Activated CD8-positive, alpha-beta T cell treated with anti-CD3 and anti-CD28 coated beads, Interleukin-2, amount 10 ng/mL, durations not matched to agents 7 days and 5 days (primary cell): Measurements from ENCODE around the gene MCM9. TPM values are rescaled to one million over a fixed set of nuclear protein-coding genes. Genes with fewer than 3 reads are reported as not detected.
"Not testable (repeated sequence)": the region's sequence is repeated elsewhere in the genome, so short reads cannot be mapped to it uniquely, and the experiment has no call there.

Source experiments
- ATAC-seq: fragments of 150-1000 bp; cut with Tn5 transposase; one replicate; pipeline ENCODE4 v1.10.0; 2021; ENCODE audit warnings: moderate library complexity
- CTCF ChIA-PET: fragments of 350-600 bp; sonication (Branson Sonifier 250); formaldehyde crosslinking; loops from one replicate; lab custom pipeline; 2021; ENCODE audit warnings: antibody characterized with exemption; lab: Charles Lee
- POLR2A ChIA-PET: fragments of 350-600 bp; sonication (Branson Sonifier 250); formaldehyde crosslinking; loops from one replicate; lab custom pipeline; 2021; ENCODE audit warnings: antibody characterized with exemption; lab: Charles Lee
- DNase-seq: peaks from one replicate; pipeline ENCODE4 v3.0.0-alpha.2; 2020
- H3K27ac Mint-ChIP-seq: one replicate; pipeline ENCODE4 v1.8.0; 2021; ENCODE audit warnings: mild to moderate bottlenecking, mixed read lengths
- H3K27me3 Mint-ChIP-seq: one replicate; pipeline ENCODE4 v1.8.0; 2021; ENCODE audit warnings: low read depth, mixed read lengths
- H3K36me3 Mint-ChIP-seq: one replicate; pipeline ENCODE4 v1.8.0; 2021; ENCODE audit warnings: low read depth, mixed read lengths
- H3K4me1 Mint-ChIP-seq: one replicate; pipeline ENCODE4 v1.8.0; 2021; ENCODE audit warnings: low read depth, mixed read lengths
- H3K4me3 Mint-ChIP-seq: one replicate; pipeline ENCODE4 v1.8.0; 2021; ENCODE audit warnings: mild to moderate bottlenecking, mixed read lengths
- H3K9me3 Mint-ChIP-seq: one replicate; pipeline ENCODE4 v1.8.0; 2022; ENCODE audit warnings: mixed read lengths; ENCODE audit not compliant: insufficient read depth
- total RNA-seq, 2 experiments: library from RNA; stranded (reverse); gene quantifications; one replicate each; pipeline ENCODE4 v1.2.3, GENCODE V29; 2021

MCM9 gene
- total RNA-seq, 2 experiments from 2014 or later = 18.1 to 18.8 TPM

DNA sequence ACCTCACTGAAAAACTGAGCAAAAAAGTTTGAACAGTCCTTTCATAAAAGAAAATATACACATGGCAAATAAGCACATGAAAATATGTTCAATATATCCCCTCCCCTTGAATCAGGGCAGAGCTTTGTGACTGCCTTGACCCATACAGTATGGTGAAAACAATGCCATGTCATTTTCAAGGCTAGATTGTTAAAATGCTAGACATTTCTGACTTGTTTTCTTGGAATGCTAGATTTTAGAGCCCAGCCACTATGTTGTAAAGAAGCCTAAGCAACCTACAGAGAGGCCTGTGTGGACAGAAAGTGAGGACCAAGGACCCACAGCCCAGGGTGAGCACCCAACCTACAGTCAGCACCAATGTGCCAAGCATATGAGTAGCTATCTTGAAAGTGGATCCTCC, 58.1 kb downstream of the MCM9 start:
- DNase-seq = no peak
- H3K4me3 Mint-ChIP-seq = no peak overlapping the region
- H3K27me3 Mint-ChIP-seq = no peaks in the 10 kb centered on the region
- no peak overlapping the region for H3K27ac Mint-ChIP-seq
- peaks cover 16% of the 10 kb centered on the region for H3K4me1 Mint-ChIP-seq
- ChIA-PET POLR2A (no interaction called here), CTCF (interaction anchor here (1.5 kb wide), 1 partner anchor 20 kb away, joined by 6 read pairs; no protein-coding TSS in a partner anchor)
- no peaks in the 10 kb centered on the region for H3K9me3 Mint-ChIP-seq
- no peak for ATAC-seq
- H3K36me3 Mint-ChIP-seq = peaks cover 13% of the 10 kb centered on the region

DNA sequence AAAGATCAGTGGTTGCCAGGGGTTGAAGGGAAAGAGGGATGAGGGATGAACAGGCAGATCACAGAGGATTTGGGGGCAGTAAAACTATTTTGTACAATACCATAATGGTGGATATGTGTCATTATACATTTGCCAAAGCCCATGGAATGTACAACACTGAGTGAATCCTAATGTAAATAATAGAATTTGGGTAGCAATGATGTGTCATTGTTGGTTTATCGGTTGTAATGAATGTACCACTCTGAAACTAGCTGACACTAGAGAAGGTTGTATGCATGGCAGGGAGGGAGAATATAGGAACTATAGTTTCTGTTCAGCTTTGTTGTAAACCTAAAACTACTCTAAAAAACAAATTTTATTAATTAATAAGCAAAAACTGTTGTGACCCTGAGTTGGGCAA, 58.8 kb downstream of the MCM9 start:
- Mint-ChIP-seq H3K9me3 (no peaks in the 10 kb centered on the region), H3K4me1 (peaks cover 9% of the 10 kb centered on the region), H3K27ac (no peak overlapping the region), H3K36me3 (peaks cover 14% of the 10 kb centered on the region), H3K27me3 (no peaks in the 10 kb centered on the region), H3K4me3 (no peak overlapping the region)
- ChIA-PET POLR2A (interaction anchor here (0.9 kb wide), 1 partner anchor 11 kb away, joined by 3 read pairs; no protein-coding TSS in a partner anchor), CTCF (interaction anchor here (1.5 kb wide), 1 partner anchor 20 kb away, joined by 6 read pairs; no protein-coding TSS in a partner anchor)
- DNase-seq (no peak), ATAC-seq (no peak)

DNA sequence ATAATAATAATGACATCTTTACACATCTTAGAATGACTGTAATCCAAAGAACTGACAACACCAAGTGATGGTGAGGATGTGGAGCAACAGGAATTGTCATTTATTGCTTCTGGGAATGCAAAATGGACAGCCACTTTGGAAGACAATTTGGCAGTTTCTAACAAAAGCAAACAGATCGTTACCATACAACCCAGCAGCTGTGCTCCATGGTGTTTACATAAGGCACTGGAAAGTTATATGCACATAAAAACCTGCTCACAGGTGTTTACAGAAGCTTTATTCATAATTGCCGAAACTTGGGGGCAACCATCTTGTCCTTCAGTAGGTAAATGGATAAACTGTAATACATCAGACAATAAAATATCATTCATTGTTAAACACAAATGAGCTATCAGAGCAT, 59.3 kb downstream of the MCM9 start:
- ChIA-PET CTCF (interaction anchor here (1.5 kb wide), 1 partner anchor 21 kb away, joined by 6 read pairs; no protein-coding TSS in a partner anchor), POLR2A (interaction anchor here (0.9 kb wide), 1 partner anchor 11 kb away, joined by 3 read pairs; no protein-coding TSS in a partner anchor)
- H3K9me3 Mint-ChIP-seq = no peaks in the 10 kb centered on the region
- DNase-seq (no peak), ATAC-seq (no peak)
- peaks cover 9% of the 10 kb centered on the region for H3K4me1 Mint-ChIP-seq
- no peak overlapping the region for H3K4me3 Mint-ChIP-seq
- peaks cover 19% of the 10 kb centered on the region for H3K36me3 Mint-ChIP-seq
- no peak overlapping the region for H3K27ac Mint-ChIP-seq
- no peaks in the 10 kb centered on the region for H3K27me3 Mint-ChIP-seq

DNA sequence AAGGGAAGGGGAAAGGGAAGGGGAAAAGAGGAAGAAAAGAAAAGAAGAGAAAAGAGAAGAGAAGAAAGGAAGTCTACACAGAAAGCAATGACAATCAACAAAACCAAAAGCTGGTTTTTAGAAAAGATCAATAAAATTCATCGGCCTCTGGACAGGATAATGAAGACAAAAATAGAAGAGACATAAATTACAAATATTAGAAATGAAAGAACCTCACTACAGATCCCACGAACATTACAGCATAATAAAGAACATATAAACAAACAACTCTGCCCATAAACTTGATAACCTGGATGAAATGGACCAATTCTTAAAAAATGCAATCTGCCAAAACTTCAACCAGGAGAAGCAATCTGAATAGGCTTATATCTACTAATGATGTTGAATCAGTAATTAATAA, 61.7 kb downstream of the MCM9 start:
- ATAC-seq (no peak), DNase-seq (no peak)
- Mint-ChIP-seq H3K36me3 (peaks cover 30% of the 10 kb centered on the region), H3K4me1 (peaks cover 5% of the 10 kb centered on the region), H3K4me3 (no peak overlapping the region), H3K9me3 (no peaks in the 10 kb centered on the region), H3K27me3 (no peaks in the 10 kb centered on the region), H3K27ac (no peak overlapping the region)
- ChIA-PET POLR2A (no interaction called here), CTCF (no interaction called here)

DNA sequence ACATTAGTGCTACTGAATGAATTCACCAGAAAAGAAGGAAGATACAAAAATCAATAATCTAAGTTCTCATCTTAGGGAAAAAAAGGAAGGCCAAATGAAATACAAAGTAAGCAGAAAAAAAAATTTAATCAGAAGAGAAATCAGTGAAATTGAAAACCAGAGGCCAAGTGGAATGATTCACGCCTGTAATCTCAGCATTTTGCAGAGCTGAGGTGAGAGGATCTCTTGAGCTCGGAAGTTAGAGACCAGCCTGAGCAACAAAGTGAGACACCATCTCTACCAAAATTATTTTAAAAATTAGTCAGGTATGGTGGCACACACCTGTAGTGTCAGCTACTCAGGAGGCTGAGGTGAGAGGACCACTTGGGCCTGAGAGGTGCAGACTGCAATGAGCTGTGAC, 62.2 kb downstream of the MCM9 start:
- DNase-seq (no peak), ATAC-seq (no peak)
- H3K36me3 Mint-ChIP-seq = peaks cover 30% of the 10 kb centered on the region
- no peak overlapping the region for H3K27ac Mint-ChIP-seq
- H3K4me1 Mint-ChIP-seq = peaks cover 5% of the 10 kb centered on the region
- no peaks in the 10 kb centered on the region for H3K9me3 Mint-ChIP-seq
- no peak overlapping the region for H3K4me3 Mint-ChIP-seq
- no peaks in the 10 kb centered on the region for H3K27me3 Mint-ChIP-seq
- CTCF ChIA-PET = no interaction called here
- POLR2A ChIA-PET = no interaction called here

DNA sequence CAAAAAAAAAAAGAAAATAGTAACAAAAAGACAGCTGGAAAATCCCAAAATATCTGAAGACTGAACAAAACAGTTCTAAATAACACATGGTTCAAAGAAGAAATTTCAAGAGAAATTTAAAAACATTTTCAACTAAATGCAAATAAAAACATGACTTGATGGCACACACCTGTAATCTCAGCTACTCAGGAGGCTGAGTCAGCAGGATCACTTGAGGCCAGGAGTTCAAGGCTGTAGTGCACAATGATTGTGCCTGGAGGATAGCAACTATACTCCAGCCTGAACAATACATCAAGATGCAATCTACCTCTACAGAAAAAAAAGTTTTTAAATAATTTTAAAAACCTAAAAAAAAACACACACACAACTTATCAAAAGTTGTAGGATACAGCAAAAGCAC, 62.6 kb downstream of the MCM9 start:
- Mint-ChIP-seq H3K4me3 (no peak overlapping the region), H3K9me3 (no peaks in the 10 kb centered on the region), H3K4me1 (peaks cover 5% of the 10 kb centered on the region), H3K36me3 (peaks cover 26% of the 10 kb centered on the region), H3K27me3 (no peaks in the 10 kb centered on the region), H3K27ac (no peak overlapping the region)
- DNase-seq (no peak), ATAC-seq (no peak)
- POLR2A ChIA-PET = interaction anchor here (0.6 kb wide), 1 partner anchor 19 kb away, joined by 3 read pairs; no protein-coding TSS in a partner anchor
- CTCF ChIA-PET = no interaction called here

DNA sequence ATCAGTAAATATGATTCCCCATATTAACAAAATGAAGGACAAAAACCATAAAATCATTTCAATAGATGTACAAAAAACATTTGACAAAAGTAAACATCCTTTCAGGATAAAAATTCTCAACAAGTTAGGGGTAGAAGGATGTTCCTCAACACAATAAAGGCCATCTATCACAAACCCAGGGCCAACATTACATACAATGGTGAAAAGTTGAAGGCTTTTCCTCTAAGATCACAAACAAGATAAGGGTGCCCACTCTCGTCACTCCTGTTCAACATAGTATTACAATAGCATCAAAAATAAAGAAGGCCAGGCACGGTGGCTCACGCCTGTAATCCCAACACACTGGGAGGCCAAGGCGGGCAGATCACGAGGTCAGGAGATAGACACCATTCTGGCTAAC, 63.6 kb downstream of the MCM9 start:
- no peaks in the 10 kb centered on the region for H3K27me3 Mint-ChIP-seq
- ATAC-seq (no peak), DNase-seq (no peak)
- peaks cover 5% of the 10 kb centered on the region for H3K4me1 Mint-ChIP-seq
- no peak overlapping the region for H3K27ac Mint-ChIP-seq
- H3K4me3 Mint-ChIP-seq = no peak overlapping the region
- H3K36me3 Mint-ChIP-seq = peaks cover 32% of the 10 kb centered on the region
- ChIA-PET POLR2A (no interaction called here), CTCF (no interaction called here)
- H3K9me3 Mint-ChIP-seq = peaks cover 1% of the 10 kb centered on the region

DNA sequence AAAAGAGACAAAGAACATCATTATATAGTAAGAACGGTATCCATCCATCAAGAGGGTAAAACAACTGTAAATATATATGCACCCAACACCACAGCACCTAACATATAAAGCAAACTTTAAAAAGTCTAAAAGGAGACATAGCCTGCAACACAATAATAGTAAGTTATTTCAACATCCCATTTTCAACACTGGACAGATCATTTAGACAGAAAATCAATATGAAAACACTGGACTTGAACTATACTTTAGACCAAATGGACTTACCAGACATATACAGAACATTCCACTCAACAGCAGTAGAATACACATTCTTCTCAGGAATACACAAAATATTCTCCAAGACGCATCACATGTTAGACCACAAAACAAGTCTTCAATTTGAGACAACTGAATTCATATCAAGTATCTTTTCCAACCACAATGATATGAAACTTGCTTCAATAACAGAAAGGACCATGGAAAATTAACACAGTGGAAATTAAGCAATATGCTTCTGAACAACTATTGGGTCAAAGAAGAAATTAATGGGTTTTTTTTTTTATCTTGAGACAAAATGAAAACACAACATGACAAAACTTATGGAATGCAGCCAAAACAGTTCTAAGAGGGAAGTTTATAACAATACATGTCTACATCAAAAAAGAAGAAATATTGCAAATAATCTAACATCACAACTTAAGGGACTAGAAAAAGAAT, 64.9 kb downstream of the MCM9 start:
- H3K4me1 Mint-ChIP-seq = peaks cover 6% of the 10 kb centered on the region
- POLR2A ChIA-PET = no interaction called here

DNA sequence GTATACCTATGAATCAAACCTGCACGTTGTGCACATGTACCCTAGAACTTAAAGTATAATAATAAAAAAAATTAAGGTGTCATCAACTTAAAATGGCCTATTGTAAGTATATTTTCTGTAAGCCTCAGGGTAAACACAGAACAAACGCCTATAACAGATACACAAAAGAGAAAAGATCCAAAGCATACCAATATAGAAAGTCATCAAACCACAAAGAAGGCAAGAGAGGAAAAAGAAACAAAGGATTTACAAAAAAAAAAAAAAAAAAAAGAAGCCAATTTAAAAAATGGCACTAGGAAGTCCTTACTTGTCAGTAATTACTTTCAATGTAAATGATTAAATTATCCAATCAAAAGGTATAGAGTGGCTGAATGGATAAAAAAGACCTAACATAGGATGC, 65.6 kb downstream of the MCM9 start:
- no peak overlapping the region for H3K4me3 Mint-ChIP-seq
- peaks cover 5% of the 10 kb centered on the region for H3K9me3 Mint-ChIP-seq
- H3K36me3 Mint-ChIP-seq = peaks cover 36% of the 10 kb centered on the region
- DNase-seq = no peak
- peaks cover 13% of the 10 kb centered on the region for H3K4me1 Mint-ChIP-seq
- ChIA-PET POLR2A (no interaction called here), CTCF (no interaction called here)
- ATAC-seq = no peak
- H3K27me3 Mint-ChIP-seq = no peaks in the 10 kb centered on the region
- H3K27ac Mint-ChIP-seq = no peak overlapping the region

More for the DNA sequence above, 64.9 kb downstream of the MCM9 start:
- Mint-ChIP-seq H3K9me3 (peaks cover 5% of the 10 kb centered on the region), H3K27ac (no peak overlapping the region), H3K4me3 (no peak overlapping the region), H3K27me3 (no peaks in the 10 kb centered on the region), H3K36me3 (peaks cover 36% of the 10 kb centered on the region)
- DNase-seq (no peak), ATAC-seq (no peak)
- CTCF ChIA-PET = interaction anchor here (1.0 kb wide), 1 partner anchor 12 kb away, joined by 4 read pairs; no protein-coding TSS in a partner anchor

DNA sequence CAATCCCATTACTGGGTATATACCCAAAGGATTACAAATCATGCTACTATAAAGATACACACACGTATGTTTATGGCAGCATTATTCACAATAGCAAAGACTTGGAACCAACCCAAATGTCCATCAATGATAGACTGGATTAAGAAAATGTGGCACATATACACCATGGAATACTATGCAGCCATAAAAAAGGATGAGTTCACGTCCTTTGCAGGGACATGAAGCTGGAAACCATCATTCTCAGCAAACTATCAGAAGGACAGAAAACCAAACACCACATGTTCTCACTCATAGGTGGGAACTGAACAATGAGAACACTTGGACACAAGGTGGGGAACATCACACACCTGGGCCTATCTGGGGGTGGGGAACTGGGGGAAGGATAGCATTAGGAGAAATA, 66.1 kb downstream of the MCM9 start:
- CTCF ChIA-PET, H3K27ac Mint-ChIP-seq, H3K27me3 Mint-ChIP-seq, ATAC-seq, H3K9me3 Mint-ChIP-seq, DNase-seq, POLR2A ChIA-PET, H3K4me3 Mint-ChIP-seq: not testable (repeated sequence)
- Mint-ChIP-seq H3K36me3 (peaks cover 36% of the 10 kb centered on the region), H3K4me1 (peaks cover 18% of the 10 kb centered on the region)

DNA sequence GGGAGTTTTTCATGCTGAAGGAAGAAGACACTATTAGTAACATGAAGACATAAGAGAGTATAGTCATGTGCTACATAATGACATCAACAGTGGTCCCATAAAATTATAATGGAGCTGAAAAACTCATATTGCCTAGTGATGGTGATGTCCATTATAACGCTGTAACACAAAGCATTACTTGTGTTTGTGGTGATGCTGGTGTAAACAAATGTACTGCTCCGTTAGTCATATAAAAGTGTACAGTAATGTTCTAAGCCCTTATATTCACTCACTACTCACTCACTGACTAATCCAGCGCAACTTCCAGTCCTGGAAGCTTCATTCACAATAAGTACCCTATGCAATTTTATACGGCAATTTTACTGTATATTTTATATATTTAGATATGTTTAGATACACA, 67.8 kb downstream of the MCM9 start:
- peaks cover 21% of the 10 kb centered on the region for H3K4me1 Mint-ChIP-seq
- CTCF ChIA-PET = interaction anchor here (0.8 kb wide), 1 partner anchor 10 kb away, joined by 3 read pairs; no protein-coding TSS in a partner anchor
- no peaks in the 10 kb centered on the region for H3K27me3 Mint-ChIP-seq
- H3K9me3 Mint-ChIP-seq = peaks cover 5% of the 10 kb centered on the region
- H3K4me3 Mint-ChIP-seq = no peak overlapping the region
- no peak for DNase-seq
- POLR2A ChIA-PET = no interaction called here
- H3K36me3 Mint-ChIP-seq = peaks cover 44% of the 10 kb centered on the region
- no peak for ATAC-seq
- no peak overlapping the region for H3K27ac Mint-ChIP-seq

DNA sequence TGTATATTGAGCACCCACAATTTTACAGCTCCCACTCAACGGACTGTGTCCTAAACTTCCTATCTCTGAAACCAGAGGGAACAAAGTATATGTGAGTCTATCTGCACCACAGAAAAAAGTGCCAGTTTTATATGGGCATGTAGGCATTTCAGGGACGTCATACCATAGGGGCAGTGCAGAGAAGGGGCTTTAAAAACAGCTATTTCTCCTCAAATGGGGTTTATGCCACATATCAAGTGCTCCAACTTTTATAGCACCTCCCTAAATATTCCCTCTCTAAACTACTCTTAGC, 69.9 kb downstream of the MCM9 start:
- DNase-seq (no peak), ATAC-seq (no peak)
- Mint-ChIP-seq H3K27ac (no peak overlapping the region), H3K9me3 (peaks cover 5% of the 10 kb centered on the region), H3K27me3 (no peaks in the 10 kb centered on the region), H3K36me3 (peaks cover 45% of the 10 kb centered on the region), H3K4me1 (peaks cover 31% of the 10 kb centered on the region), H3K4me3 (no peak overlapping the region)
- CTCF ChIA-PET = interaction anchor here (0.9 to 2.2 kb wide), 5 partner anchors 9 to 88 kb away, joined by 3 to 7 read pairs (median 4); no protein-coding TSS in a partner anchor
- POLR2A ChIA-PET = interaction anchor here (0.6 to 1.1 kb wide), 6 partner anchors 11 to 244 kb away, joined by 3 to 4 read pairs (median 3); no protein-coding TSS in a partner anchor
